H54 (cell line): Measurements from ENCODE around the gene PAX1.

Experiments
- DNase-seq: peaks from one replicate; pipeline ENCODE4 v3.0.0; 2011; ENCODE audit warnings: low spot score, mixed read lengths; ENCODE audit not compliant: insufficient read length
- FAIRE-seq: peaks from 3 replicates; lab custom pipeline; 2011; peaks lifted over from hg19 to GRCh38; lab: Jason Lieb, UNC
- POLR2A ChIP-seq: IDR thresholded peaks from 2 replicates; pipeline ENCODE4 v1.6.1; 2011; ENCODE audit warnings: low read depth, mild to moderate bottlenecking, low read length

Gene PAX1

DNA sequence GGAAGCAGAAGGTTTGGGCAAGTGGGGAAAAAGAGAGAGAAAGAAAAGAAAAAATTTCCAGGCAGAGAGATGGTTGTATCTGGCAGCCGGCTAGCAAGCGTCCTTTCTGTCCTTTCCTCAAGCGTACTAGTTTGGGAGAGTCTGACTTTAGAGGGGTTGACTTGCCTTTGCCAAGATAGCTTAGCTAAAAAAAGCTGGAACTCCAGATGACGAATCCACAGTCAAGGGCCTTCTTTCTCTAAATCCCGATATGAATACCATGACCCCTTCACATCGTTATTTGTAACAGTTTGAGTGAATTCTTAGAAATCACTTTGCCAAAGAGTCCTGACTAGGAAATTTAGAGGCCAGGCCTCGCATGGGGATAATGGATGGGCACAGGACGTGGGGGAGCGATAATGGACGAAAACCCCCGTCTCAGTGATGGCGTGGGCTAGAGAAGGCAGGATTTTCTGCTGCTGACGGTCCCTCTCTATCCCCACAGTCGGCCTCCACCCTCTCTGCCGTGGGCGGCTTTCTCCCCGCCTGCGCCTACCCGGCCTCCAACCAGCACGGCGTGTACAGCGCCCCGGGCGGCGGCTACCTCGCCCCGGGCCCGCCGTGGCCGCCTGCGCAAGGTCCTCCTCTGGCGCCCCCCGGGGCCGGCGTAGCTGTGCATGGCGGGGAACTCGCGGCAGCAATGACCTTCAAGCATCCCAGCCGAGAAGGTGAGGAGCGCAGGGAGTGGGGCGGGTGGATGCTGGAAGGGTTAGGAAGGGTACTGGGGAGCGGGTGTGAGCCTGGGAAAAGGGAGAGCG lies 3.5 kb downstream of the PAX1 start:
- FAIRE-seq = no peak
- TF ChIP-seq POLR2A = no peak
- no peak for DNase-seq

DNA sequence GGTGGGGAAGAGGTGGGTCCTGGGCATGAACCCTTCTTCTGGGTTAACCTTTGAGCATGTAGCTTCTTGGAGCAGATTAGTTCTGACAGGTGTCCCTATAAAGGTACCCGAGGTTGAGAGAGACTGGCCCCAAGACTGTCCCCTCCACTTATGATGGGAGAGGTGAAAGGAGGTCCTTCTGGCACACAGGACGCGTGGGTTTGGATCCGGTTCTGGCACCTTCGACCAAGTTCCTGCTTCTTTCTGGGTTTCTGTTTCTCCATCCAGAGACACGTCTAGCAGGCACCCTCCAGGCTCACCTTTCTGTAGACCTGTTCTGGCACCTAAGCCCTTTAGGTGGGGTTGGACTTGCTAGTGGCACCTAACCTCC lies 4.1 kb downstream of the PAX1 start:
- FAIRE-seq (no peak), DNase-seq (no peak)
- TF ChIP-seq POLR2A = no peak

- DNase-seq (no peak), FAIRE-seq (no peak)
Measured at GRCh38 chr20:21710341-21710740, 4.9 kb downstream of the PAX1 start.

DNA sequence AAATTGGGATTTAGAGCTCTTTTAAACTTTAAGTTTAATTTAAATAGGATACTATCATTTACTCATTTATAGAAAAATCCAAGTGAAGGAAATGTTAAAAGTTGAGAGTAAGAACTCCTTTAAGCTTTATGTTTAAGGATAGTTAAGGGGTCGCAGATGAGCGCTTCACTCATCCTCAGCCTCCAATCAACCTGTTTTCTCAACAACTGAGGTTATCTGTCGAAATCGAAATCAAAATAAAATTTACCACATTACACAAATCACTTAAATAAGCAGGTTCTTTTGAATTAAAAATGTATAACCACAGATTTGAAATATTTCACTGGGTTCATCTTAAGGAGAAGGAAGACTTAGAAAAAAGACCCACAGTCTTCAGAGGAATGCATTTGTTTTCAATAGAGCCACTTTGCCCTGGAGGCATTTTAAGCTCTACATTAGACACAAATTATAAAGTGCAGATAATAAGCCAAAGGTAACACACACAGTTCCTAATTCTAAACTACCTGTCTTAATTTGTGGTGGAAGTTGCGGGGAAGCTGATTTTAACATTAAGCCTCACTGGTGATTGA lies 5.5 kb downstream of the PAX1 start:
- DNase-seq (no peak), FAIRE-seq (no peak)
- no peak for TF ChIP-seq POLR2A

More at GRCh38 chr20:21710341-21710740, 4.9 kb downstream of the PAX1 start:
- no peak for TF ChIP-seq POLR2A

GRCh38 chr20:21712443-21713059 lies 7.1 kb downstream of the PAX1 start:
- TF ChIP-seq POLR2A = no peak
- FAIRE-seq (no peak), DNase-seq (no peak)

DNA sequence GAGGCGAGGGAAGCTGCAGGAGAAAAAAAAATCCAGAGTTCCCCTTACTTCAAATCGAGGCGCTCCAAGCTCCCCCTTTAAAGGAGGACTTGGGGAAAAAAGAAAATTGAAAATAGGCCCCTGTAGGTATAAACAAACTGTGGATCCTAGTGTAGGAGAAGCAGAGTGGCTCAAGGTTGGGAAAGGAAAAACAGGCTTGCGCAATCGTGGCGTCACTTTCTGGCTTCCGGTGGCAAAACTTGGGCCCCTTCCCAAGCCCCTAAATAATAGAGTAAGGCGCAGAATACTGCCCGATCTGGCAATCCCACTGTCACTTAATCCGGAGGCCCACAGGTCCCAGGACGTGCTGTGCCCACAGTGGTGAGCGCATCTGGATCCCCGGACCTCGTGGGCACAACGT lies 8.0 kb downstream of the PAX1 start:
- no peak for TF ChIP-seq POLR2A
- FAIRE-seq (no peak), DNase-seq (no peak)

- no peak for DNase-seq
- no peak for TF ChIP-seq POLR2A
- no peak for FAIRE-seq
Measured at GRCh38 chr20:21713901-21714296, 8.4 kb downstream of the PAX1 start.

- no peak for TF ChIP-seq POLR2A
- DNase-seq (no peak), FAIRE-seq (no peak)
Measured at GRCh38 chr20:21714297-21715192, 9.1 kb downstream of the PAX1 start.

- no peak for TF ChIP-seq POLR2A
- no peak for FAIRE-seq
- no peak for DNase-seq
Measured at GRCh38 chr20:21715193-21715881, 9.9 kb downstream of the PAX1 start.

GRCh38 chr20:21719592-21720214 lies 14.2 kb downstream of the PAX1 start:
- no peak for TF ChIP-seq POLR2A
- FAIRE-seq (no peak), DNase-seq (no peak)

DNA sequence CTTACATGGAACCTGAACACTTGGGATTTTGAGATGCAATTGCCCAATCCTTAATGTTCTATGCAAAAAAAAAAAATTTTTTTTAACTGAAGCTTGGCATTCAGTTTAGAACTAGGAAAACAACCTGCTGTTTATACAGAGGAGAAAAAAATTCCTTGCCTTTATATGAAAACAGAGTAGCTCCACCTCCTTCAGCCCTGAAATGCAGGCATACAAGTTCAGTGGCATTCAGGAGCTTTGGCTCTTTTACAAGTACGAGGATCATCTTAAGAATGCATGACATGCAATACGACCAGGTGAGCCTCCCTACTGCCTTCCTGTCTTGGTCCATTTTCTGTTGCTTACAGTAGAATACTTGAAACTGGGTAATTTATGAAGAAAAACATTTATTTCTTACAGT lies 20.4 kb downstream of the PAX1 start:
- no peak for TF ChIP-seq POLR2A
- no peak for FAIRE-seq
- no peak for DNase-seq

DNA sequence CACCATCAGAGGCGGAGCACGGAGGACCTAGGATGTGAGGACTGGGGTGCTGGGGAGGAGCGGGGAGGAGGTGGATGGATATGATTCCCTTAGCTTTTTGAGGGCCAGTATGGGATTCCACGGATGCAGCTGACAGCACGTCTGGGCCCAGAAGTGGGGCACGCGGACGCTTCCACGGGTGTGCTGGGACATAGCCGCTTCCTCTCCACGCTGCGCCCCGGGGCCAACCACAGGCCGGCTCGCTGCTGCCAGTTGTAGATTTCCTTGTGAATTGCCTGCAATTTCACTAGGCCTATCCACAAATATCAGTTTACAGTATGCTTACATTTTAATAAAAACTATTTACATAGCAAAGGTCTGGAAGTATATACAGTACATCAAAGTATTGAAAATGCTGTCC lies 23.9 kb downstream of the PAX1 start:
- DNase-seq (no peak), FAIRE-seq (no peak)
- no peak for TF ChIP-seq POLR2A

GRCh38 chr20:21739161-21739560 lies 33.7 kb downstream of the PAX1 start:
- DNase-seq = no peak
- no peak for FAIRE-seq
- TF ChIP-seq POLR2A = no peak
